ENCODE results near the gene NAALADL2. TPM values are rescaled to one million over a fixed set of nuclear protein-coding genes. Genes with fewer than 3 reads are reported as not detected.

The NAALADL2 gene
- total RNA-seq, 3 donors from 2014 or later: 18.4 to 43.9 (median 20.8) TPM

DNA sequence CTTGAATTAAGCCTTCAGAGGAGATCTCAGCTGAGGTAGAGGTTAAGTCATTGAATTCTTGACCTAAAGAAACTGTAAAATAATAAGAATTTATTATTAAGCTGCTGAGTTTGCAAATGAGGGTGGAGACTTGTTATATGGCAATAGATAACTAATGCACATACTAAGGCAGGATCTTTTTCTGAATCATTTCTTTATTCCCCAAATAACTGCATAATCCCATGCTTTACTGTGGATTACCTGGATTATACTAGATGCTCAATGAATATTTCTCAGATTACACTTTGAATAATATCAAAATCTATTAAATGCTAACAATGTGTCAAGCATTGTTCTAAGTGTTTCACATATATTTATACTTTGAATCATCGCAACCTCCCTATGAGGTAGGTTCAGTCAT, 532.5 kb downstream of the NAALADL2 start:
- ATAC-seq (no peak), DNase-seq (no peak)
- TF ChIP-seq, protein P1, sequence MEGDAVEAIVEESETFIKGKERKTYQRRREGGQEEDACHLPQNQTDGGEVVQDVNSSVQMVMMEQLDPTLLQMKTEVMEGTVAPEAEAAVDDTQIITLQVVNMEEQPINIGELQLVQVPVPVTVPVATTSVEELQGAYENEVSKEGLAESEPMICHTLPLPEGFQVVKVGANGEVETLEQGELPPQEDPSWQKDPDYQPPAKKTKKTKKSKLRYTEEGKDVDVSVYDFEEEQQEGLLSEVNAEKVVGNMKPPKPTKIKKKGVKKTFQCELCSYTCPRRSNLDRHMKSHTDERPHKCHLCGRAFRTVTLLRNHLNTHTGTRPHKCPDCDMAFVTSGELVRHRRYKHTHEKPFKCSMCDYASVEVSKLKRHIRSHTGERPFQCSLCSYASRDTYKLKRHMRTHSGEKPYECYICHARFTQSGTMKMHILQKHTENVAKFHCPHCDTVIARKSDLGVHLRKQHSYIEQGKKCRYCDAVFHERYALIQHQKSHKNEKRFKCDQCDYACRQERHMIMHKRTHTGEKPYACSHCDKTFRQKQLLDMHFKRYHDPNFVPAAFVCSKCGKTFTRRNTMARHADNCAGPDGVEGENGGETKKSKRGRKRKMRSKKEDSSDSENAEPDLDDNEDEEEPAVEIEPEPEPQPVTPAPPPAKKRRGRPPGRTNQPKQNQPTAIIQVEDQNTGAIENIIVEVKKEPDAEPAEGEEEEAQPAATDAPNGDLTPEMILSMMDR (IDR thresholded peaks at IDR 0.05): no peak
- no peak overlapping the region for H3K4me3 ChIP-seq
- H3K9me3 ChIP-seq: no peaks in the 10 kb centered on the region
- H3K4me1 ChIP-seq (ENCODE audit: low read depth): no peaks in the 10 kb centered on the region
- intact Hi-C loops (cut with DNase I, micrococcal nuclease): no loop called here
- no peaks in the 10 kb centered on the region for H3K36me3 ChIP-seq (ENCODE audit: low read depth)

DNA sequence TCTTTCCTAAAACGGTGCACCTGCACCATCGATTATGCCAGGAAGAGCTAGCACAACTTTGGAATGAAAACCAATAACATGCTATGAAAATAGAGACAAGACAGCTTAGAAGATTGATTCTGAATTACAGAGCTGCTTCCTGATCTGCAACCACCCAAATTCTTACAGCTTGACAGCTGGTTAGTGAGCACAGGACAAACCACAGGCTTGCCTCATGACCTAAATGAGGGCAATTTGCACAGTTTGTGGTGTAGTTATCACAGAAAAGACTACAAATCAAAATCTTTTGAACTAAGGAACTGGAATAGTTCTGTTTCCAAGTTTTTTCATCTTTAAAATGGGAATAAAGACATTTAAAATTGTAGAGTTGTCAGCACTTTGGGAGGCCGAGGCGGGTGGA, 533.5 kb downstream of the NAALADL2 start:
- Histone ChIP-seq H3K36me3 (ENCODE audit: low read depth) (no peaks in the 10 kb centered on the region), H3K9me3 (no peaks in the 10 kb centered on the region), H3K4me1 (ENCODE audit: low read depth) (no peaks in the 10 kb centered on the region), H3K4me3 (no peak overlapping the region)
- intact Hi-C loops (cut with DNase I, micrococcal nuclease): no loop called here
- peak in 1 of 3 donors; percentile 13 for DNase-seq
- ATAC-seq: no peak
- TF ChIP-seq, protein P1 (IDR thresholded peaks at IDR 0.05): no peak

DNA sequence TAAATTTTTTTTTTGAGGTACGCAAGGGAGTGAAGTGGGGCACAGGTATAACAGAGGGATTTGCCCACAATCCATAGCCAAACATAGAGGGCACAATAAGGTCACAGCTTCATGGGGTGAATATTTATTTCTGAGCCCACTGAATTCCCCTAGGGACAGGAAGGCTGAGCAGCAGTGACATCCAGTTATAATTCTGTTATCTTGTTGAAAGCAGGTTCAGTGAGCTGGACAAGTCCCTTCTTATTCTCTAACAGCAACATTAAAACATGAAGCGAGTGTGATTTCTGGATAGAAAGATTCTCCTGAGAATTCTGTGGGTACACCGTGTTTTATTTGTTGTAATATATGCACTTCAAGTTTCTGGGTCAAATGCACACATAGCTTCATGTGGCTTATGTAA, 538.2 kb downstream of the NAALADL2 start:
- no peak for DNase-seq
- Histone ChIP-seq H3K9me3 (no peaks in the 10 kb centered on the region), H3K36me3 (ENCODE audit: low read depth) (no peaks in the 10 kb centered on the region), H3K4me1 (ENCODE audit: low read depth) (no peaks in the 10 kb centered on the region), H3K4me3 (no peak overlapping the region)
- TF ChIP-seq, protein P1 (IDR thresholded peaks at IDR 0.05): no peak
- ATAC-seq: no peak
- intact Hi-C loops (cut with DNase I, micrococcal nuclease): no loop called here

DNA sequence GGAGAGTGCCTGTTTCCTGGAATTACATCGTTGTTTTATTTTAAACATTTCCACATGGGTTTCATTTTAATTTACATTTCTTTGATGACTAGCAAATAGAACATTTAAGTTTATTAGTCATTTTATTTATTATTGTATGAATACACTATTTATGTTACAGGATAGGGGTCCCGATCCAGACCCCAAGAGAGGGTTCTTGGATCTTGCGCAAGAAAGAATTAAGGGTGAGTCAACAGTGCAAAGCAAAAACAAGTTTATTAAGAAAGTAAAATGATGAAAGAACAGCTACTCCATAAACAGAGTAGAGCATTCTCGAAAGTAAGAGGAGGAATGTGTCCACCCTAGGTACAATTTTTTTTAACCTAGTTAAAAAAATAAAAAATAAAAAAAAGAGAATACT, 539.5 kb downstream of the NAALADL2 start:
- TF ChIP-seq, protein P1 (IDR thresholded peaks at IDR 0.05): no peak
- no peak for DNase-seq
- ATAC-seq: no peak
- intact Hi-C loops (cut with DNase I, micrococcal nuclease): no loop called here
- Histone ChIP-seq H3K4me3 (no peak overlapping the region), H3K4me1 (ENCODE audit: low read depth) (no peaks in the 10 kb centered on the region), H3K36me3 (ENCODE audit: low read depth) (no peaks in the 10 kb centered on the region), H3K9me3 (no peaks in the 10 kb centered on the region)

DNA sequence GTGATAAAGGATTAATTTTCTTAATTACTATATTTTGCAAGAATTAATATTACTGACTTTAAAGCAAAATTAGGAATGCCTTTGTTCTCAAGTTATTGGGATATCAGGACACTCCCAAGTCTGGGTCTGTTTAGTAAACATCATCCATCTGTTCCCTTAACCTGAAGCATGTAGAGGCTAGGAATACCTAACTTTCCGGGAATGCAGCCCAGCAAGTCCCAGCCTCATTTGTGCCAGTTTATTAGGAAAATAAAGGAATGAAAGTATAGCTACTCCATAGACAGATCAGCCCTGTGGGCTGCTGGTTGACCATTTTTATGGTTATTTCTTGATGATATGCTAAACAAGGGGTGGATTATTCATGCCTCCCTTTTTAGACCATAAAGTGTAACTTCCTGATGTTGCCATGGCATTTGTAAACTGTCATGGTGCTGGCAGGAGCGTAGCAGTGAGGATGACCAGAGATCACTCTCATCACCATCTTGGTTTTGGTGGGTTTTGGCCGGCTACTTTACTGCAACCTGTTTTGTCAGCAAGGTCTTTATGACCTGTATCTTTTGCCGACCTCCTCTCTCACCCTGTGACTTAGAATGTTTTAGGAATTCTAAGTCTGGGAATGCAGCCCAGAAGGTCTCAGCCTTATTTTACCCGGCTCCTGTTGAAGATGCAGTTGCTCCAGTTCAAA, 540.2 kb downstream of the NAALADL2 start:
- H3K9me3 ChIP-seq: no peaks in the 10 kb centered on the region
- H3K4me1 ChIP-seq (ENCODE audit: low read depth): no peaks in the 10 kb centered on the region
- TF ChIP-seq, protein P1 (IDR thresholded peaks at IDR 0.05): no peak
- DNase-seq (no peak), ATAC-seq (no peak)
- no peak overlapping the region for H3K4me3 ChIP-seq
- no peaks in the 10 kb centered on the region for H3K36me3 ChIP-seq (ENCODE audit: low read depth)
- intact Hi-C loops (cut with DNase I, micrococcal nuclease): no loop called here

DNA sequence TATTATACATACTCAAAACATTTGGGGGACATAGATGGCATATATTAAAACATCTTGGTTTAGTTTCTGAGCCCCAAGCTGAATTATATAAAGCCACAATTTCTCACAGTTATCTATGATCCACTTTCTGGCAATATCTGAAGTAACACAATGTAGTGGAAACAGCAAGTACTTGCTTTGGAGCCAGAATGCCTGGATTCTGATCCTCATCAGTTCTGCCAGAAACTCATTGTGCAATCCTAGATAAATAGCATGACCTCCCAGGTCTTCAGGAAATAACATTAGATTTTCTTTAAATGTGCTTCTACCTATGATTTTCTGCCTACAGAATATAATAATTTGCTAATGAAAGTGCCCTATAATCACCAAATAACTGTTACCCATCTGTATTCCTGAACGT, 544.9 kb downstream of the NAALADL2 start:
- H3K36me3 ChIP-seq (ENCODE audit: low read depth): no peaks in the 10 kb centered on the region
- TF ChIP-seq, protein P1 (IDR thresholded peaks at IDR 0.05): no peak
- no peaks in the 10 kb centered on the region for H3K9me3 ChIP-seq
- intact Hi-C loops (cut with DNase I, micrococcal nuclease): no loop called here
- DNase-seq (no peak), ATAC-seq (no peak)
- H3K4me1 ChIP-seq (ENCODE audit: low read depth): no peaks in the 10 kb centered on the region
- H3K4me3 ChIP-seq: no peak overlapping the region

All from mucosa of descending colon (tissue), 3 donors.